Stimulated activated CD8-positive, alpha-beta memory T cell treated with anti-CD3 and anti-CD28 coated beads, Interleukin-12 subunit alpha, Interleukin-12 subunit beta, amount 100 ng/mL, for 24 hours (primary cell): Measurements from ENCODE around the gene R3HCC1L.

Experiments used
- DNase-seq: peaks from one replicate; pipeline ENCODE4 v3.0.0-alpha.2; 2020; ENCODE audit errors: extremely low read depth

The R3HCC1L gene

GRCh38 chr10:98231417-98231816 is 97.0 kb downstream of the R3HCC1L start:
- no peak for DNase-seq

GRCh38 chr10:98235846-98236245 is 101.4 kb downstream of the R3HCC1L start:
- no peak for DNase-seq

- no peak for DNase-seq
These were observed 102.4 kb downstream of the R3HCC1L start for GRCh38 chr10:98236862-98237261.

GRCh38 chr10:98238391-98238790 is 103.9 kb downstream of the R3HCC1L start:
- no peak for DNase-seq

- DNase-seq, result no peak
These were observed 106.1 kb downstream of the R3HCC1L start for GRCh38 chr10:98240524-98240923.

- DNase-seq, result no peak
These were observed 108.4 kb downstream of the R3HCC1L start for GRCh38 chr10:98242823-98243222.

GRCh38 chr10:98244141-98244540 is 109.7 kb downstream of the R3HCC1L start:
- no peak for DNase-seq

- DNase-seq, result no peak
These were observed 110.1 kb downstream of the R3HCC1L start for GRCh38 chr10:98244586-98244985.

- DNase-seq, result no peak
These were observed 112.7 kb downstream of the R3HCC1L start for GRCh38 chr10:98246911-98247805.

- DNase-seq, result no peak
These were observed 113.6 kb downstream of the R3HCC1L start for GRCh38 chr10:98248018-98248417.

- no peak for DNase-seq
These were observed 114.7 kb downstream of the R3HCC1L start for GRCh38 chr10:98249134-98249533.

GRCh38 chr10:98251399-98251798 is 116.9 kb downstream of the R3HCC1L start:
- DNase-seq, result no peak

GRCh38 chr10:98252464-98252863 is 118.0 kb downstream of the R3HCC1L start:
- DNase-seq, result no peak

GRCh38 chr10:98253499-98253898 is 119.0 kb downstream of the R3HCC1L start:
- no peak for DNase-seq

GRCh38 chr10:98254234-98254974 is 119.9 kb downstream of the R3HCC1L start:
- DNase-seq, result no peak

GRCh38 chr10:98255146-98255877 is 120.9 kb downstream of the R3HCC1L start:
- DNase-seq, result no peak

GRCh38 chr10:98256692-98257091 is 122.2 kb downstream of the R3HCC1L start:
- no peak for DNase-seq

GRCh38 chr10:98257198-98257597 is 122.7 kb downstream of the R3HCC1L start:
- DNase-seq, result no peak

- no peak for DNase-seq
These were observed 123.5 kb downstream of the R3HCC1L start for GRCh38 chr10:98257961-98258360.

GRCh38 chr10:98258683-98259454 is 124.4 kb downstream of the R3HCC1L start:
- DNase-seq, result no peak

GRCh38 chr10:98259606-98260315 is 125.3 kb downstream of the R3HCC1L start:
- DNase-seq, result no peak
